Naive thymus-derived CD8-positive, alpha-beta T cell (primary cell): ENCODE data around the gene PHC3. TPM values are rescaled to one million over a fixed set of nuclear protein-coding genes. Genes with fewer than 3 reads are reported as not detected.
A peak's percentile ranks its signal among the peaks of the same experiment; 100 is the strongest.
"Not testable (repeated sequence)": the region's sequence is repeated elsewhere in the genome, so short reads cannot be mapped to it uniquely, and the experiment has no call there.

Experiments
- ATAC-seq, 2 donors: fragments of 150-1000 bp; cut with Tn5 transposase in 1 of 2; sonication (Bioruptor Pico), chemical (Tn5 transposase) in 1 of 2; 1 replicate in 1 of 2; 2 replicates in 1 of 2; pipeline ENCODE4 v1.10.0; 2021; ENCODE audit warnings: mild to moderate bottlenecking in 2 of 2, moderate library complexity in 2 of 2
- POLR2A ChIA-PET: fragments of 350-600 bp; sonication (Branson Sonifier 250); formaldehyde crosslinking; loops from one replicate; lab custom pipeline; 2021; ENCODE audit warnings: antibody characterized with exemption; lab: Charles Lee
- DNase-seq, 10 donors: peaks; one replicate each; pipeline versions ENCODE4 v3.0.0 to v3.0.0-alpha.2; 2020 to 2022
- H3K27ac Mint-ChIP-seq, 10 donors: one replicate each; pipeline ENCODE4 v1.8.0; 2020 to 2022; ENCODE audit warnings: mild to moderate bottlenecking in 10 of 10, mixed read lengths in 10 of 10, moderate library complexity in 4 of 10, inconsistent platforms in 1 of 10
- H3K27me3 Mint-ChIP-seq, 5 donors: one replicate each; pipeline ENCODE4 v1.8.0; 2021 to 2022; ENCODE audit warnings: mixed read lengths in 5 of 5
- H3K36me3 Mint-ChIP-seq, 3 donors: one replicate each; pipeline ENCODE4 v1.8.0; 2020 to 2022; ENCODE audit warnings: mixed read lengths in 3 of 3, mild to moderate bottlenecking in 2 of 3, inconsistent platforms in 1 of 3
- H3K4me1 Mint-ChIP-seq, 4 donors: one replicate each; pipeline ENCODE4 v1.8.0; 2021 to 2022; ENCODE audit warnings: mixed read lengths in 4 of 4
- H3K4me3 Mint-ChIP-seq, 10 donors: one replicate each; pipeline ENCODE4 v1.8.0; 2020 to 2022; ENCODE audit warnings: mild to moderate bottlenecking in 10 of 10, mixed read lengths in 10 of 10, moderate library complexity in 6 of 10, inconsistent platforms in 1 of 10
- H3K9me3 Mint-ChIP-seq, 9 donors: one replicate each; pipeline ENCODE4 v1.8.0; 2020 to 2022; ENCODE audit warnings: mixed read lengths in 9 of 9, mild to moderate bottlenecking in 3 of 9, inconsistent platforms in 1 of 9, moderate library complexity in 1 of 9
- polyA plus RNA-seq, 3 donors: library from polyadenylated mRNA; unstranded; fragments of 300-500 nt; fragmentation: Illumina TruSeq; gene quantifications; one replicate each; pipeline ENCODE4 v1.2.3, GENCODE V29; 2021
- total RNA-seq, 8 experiments: library from RNA in 2 of 8; stranded (reverse) in 2 of 8; gene quantifications; one replicate each; pipeline ENCODE4 v1.2.3 and lab custom pipeline; 2021 to 2026

The PHC3 gene
- total and polyA plus RNA-seq, 5 experiments from 2014 or later, result 34.5 to 187 (median 54.8) TPM

GRCh38 chr3:170114165-170114564, 67.4 kb downstream of the PHC3 start:
- Mint-ChIP-seq H3K27ac (peak overlapping the region in 1 of 10 donors; percentile 27), H3K4me1 (peaks cover 12 to 22% (median 20%) of the 10 kb centered on the region in 4 donors), H3K36me3 (peaks cover 10 to 81% (median 26%) of the 10 kb centered on the region in 3 donors)
- not testable (repeated sequence) for H3K4me3 Mint-ChIP-seq, DNase-seq, H3K27me3 Mint-ChIP-seq, H3K9me3 Mint-ChIP-seq, ATAC-seq
- POLR2A ChIA-PET, result interaction anchor here (0.6 kb wide), 1 partner anchor 66 kb away, joined by 3 read pairs; no protein-coding TSS in a partner anchor

GRCh38 chr3:170111147-170111771, 70.3 kb downstream of the PHC3 start:
- ATAC-seq (no peak), DNase-seq (no peak)
- H3K27me3 Mint-ChIP-seq, result no peaks in the 10 kb centered on the region
- POLR2A ChIA-PET, result no interaction called here
- H3K4me1 Mint-ChIP-seq, result peaks cover 15 to 32% (median 23%) of the 10 kb centered on the region in 4 donors
- H3K36me3 Mint-ChIP-seq, result peaks cover 10 to 79% (median 30%) of the 10 kb centered on the region in 3 donors
- H3K4me3 Mint-ChIP-seq, result peak overlapping the region in 2 of 10 donors; percentile 8 to 30
- H3K9me3 Mint-ChIP-seq, result no peaks in the 10 kb centered on the region
- peak overlapping the region in 9 of 10 donors; percentile 21 to 87 (median 77) for H3K27ac Mint-ChIP-seq

DNA sequence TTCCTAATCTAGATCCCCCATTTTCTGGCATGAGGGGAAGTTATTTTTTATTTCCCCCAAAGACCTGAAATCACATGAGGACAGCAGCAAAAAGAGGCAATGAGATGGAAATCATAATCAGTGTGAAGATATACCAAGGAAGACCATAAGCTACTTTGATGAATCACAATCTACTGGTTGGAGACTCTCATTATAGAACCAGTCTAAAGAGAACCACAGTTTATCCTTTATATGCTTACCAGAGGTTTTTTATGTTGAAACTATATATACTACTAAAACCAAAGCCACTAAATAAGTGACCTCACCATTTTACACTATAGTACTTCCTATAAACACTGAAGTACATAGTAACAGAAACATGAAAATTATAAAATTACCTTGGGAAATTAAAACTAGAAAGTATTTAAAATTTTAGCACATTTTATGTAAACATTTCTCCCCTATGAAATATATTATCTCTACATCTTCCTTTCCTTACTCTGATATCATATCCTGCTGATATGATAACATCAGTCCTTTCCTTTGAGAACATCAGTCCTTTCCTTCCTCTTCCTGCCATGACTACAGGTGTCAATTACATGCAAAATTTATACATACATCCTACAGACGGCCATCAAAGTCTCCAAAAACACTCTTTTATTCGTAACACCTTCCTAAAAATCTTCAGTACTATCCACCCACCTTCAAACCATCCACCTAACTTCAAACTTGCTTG, 71.8 kb downstream of the PHC3 start:
- Mint-ChIP-seq H3K4me3 (peak overlapping the region in 1 of 10 donors; percentile 4), H3K9me3 (no peaks in the 10 kb centered on the region), H3K27me3 (no peaks in the 10 kb centered on the region), H3K4me1 (peaks cover 15 to 28% (median 23%) of the 10 kb centered on the region in 4 donors), H3K27ac (peak overlapping the region in 9 of 10 donors; percentile 2 to 82 (median 44)), H3K36me3 (peaks cover 10 to 80% (median 28%) of the 10 kb centered on the region in 3 donors)
- POLR2A ChIA-PET, result no interaction called here
- peak in 1 of 2 donors; percentile 49 for ATAC-seq
- DNase-seq, result no peak

GRCh38 chr3:170108955-170109354, 72.6 kb downstream of the PHC3 start:
- POLR2A ChIA-PET, result no interaction called here
- H3K9me3 Mint-ChIP-seq, result no peaks in the 10 kb centered on the region
- no peak for ATAC-seq
- H3K27ac Mint-ChIP-seq, result peak overlapping the region in 6 of 10 donors; percentile 6 to 81 (median 40)
- no peaks in the 10 kb centered on the region for H3K27me3 Mint-ChIP-seq
- no peak for DNase-seq
- peaks cover 10 to 80% (median 29%) of the 10 kb centered on the region in 3 donors for H3K36me3 Mint-ChIP-seq
- no peak overlapping the region for H3K4me3 Mint-ChIP-seq
- peaks cover 15 to 28% (median 23%) of the 10 kb centered on the region in 4 donors for H3K4me1 Mint-ChIP-seq

DNA sequence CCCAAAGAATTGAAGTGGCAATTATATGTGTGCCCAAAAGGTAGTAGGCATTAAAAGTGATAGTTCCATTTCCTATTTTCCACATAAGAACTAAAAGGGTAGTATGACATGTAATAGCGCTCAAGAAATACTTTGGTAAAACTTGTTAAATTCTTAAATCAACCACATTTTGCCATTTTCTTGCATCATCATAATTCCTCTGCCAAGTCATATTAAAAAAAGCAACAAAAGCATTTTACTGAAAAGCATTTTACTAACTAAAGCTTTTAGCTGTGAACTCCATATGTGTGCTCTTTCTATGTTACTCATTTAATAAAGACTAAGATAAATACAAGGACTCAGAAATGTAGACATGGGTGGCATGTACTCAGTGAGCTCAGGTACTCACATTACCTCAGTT, 73.6 kb downstream of the PHC3 start:
- ATAC-seq, result no peak
- peaks cover 10 to 73% (median 22%) of the 10 kb centered on the region in 3 donors for H3K36me3 Mint-ChIP-seq
- peak overlapping the region in 3 of 10 donors; percentile 6 to 81 (median 64) for H3K27ac Mint-ChIP-seq
- no peaks in the 10 kb centered on the region for H3K27me3 Mint-ChIP-seq
- H3K9me3 Mint-ChIP-seq, result no peaks in the 10 kb centered on the region
- POLR2A ChIA-PET, result no interaction called here
- peaks cover 15 to 28% (median 23%) of the 10 kb centered on the region in 4 donors for H3K4me1 Mint-ChIP-seq
- no peak overlapping the region for H3K4me3 Mint-ChIP-seq
- DNase-seq, result no peak

- Mint-ChIP-seq H3K36me3 (peaks cover 0 to 81% (median 17%) of the 10 kb centered on the region in 3 donors), H3K27me3 (no peaks in the 10 kb centered on the region), H3K4me3 (no peak overlapping the region), H3K9me3 (no peaks in the 10 kb centered on the region), H3K4me1 (peaks cover 0 to 10% (median 1%) of the 10 kb centered on the region in 4 donors), H3K27ac (peak overlapping the region in 2 of 10 donors; percentile 2 to 67)
- ATAC-seq (no peak), DNase-seq (no peak)
- POLR2A ChIA-PET, result no interaction called here
Measured at GRCh38 chr3:170102431-170102830, 79.1 kb downstream of the PHC3 start.

DNA sequence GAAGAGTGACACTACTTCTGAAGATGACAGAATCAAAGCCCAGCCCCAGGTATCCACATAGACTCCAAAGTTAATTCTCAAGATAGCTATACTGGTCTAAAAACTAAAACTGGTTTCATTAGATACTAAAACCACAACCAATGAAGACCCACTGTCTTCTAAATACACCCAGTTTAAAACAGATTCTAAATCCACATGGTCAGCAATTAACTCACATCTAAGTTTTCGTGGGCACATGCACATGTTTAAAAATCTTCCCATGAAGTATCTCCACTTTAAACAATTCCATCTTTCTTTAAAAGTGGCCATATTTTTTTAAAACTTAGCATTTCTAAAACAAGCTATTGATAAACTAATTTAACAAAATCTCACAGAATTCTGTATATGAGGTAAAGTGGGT, 80.6 kb downstream of the PHC3 start:
- Mint-ChIP-seq H3K4me1 (peaks cover 0 to 10% (median 1%) of the 10 kb centered on the region in 4 donors), H3K27me3 (no peaks in the 10 kb centered on the region), H3K4me3 (no peak overlapping the region), H3K9me3 (no peaks in the 10 kb centered on the region), H3K36me3 (peaks cover 5 to 86% (median 20%) of the 10 kb centered on the region in 3 donors), H3K27ac (peak overlapping the region in 8 of 10 donors; percentile 5 to 61 (median 16))
- POLR2A ChIA-PET, result no interaction called here
- DNase-seq, result no peak
- ATAC-seq, result no peak

DNA sequence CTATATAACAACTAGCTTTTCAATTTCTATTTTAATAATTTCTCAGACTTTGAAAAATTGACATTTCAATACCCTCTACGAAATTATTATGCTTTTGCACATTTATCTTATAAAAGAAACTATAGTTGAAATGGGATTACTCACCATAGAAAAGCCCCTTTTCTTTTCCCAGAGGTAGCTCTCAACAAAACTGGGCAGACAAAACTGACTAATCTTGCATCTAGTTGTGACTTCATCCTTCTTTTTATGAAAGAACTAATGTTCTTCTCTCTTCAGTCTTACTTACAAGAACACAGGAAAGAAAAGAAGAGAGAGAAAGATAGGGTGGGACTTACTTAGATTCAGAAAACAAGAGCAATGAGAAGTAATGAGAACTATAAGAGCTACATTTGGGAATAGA, 82.8 kb downstream of the PHC3 start:
- Mint-ChIP-seq H3K27ac (peak overlapping the region in 7 of 10 donors; percentile 5 to 74 (median 37)), H3K4me1 (peaks cover 0 to 13% (median 6%) of the 10 kb centered on the region in 4 donors), H3K4me3 (no peak overlapping the region), H3K36me3 (peaks cover 20 to 91% (median 26%) of the 10 kb centered on the region in 3 donors), H3K27me3 (no peaks in the 10 kb centered on the region), H3K9me3 (no peaks in the 10 kb centered on the region)
- POLR2A ChIA-PET, result no interaction called here
- no peak for ATAC-seq
- no peak for DNase-seq

DNA sequence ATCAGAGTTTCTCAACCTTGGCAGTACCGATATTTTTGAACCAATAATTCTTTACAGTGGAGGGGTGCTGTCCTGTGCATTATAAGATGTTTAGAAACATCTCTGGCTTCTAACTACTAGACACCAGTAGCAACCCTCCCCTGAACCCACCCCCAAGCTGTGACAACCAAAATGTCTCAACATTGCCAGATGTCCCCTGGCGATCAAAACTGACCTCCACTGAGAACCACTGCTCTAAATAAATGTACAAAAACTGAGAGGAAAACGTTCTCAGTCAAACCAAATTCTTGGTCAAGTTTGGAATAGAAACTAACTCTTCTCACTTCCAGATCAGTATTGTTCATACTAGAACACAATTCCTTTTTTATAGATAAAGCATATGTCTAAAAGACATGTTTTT, 85.2 kb downstream of the PHC3 start:
- H3K4me3 Mint-ChIP-seq, result no peak overlapping the region
- H3K4me1 Mint-ChIP-seq, result peaks cover 0 to 15% (median 7%) of the 10 kb centered on the region in 4 donors
- no peaks in the 10 kb centered on the region for H3K27me3 Mint-ChIP-seq
- no peak for DNase-seq
- ATAC-seq, result no peak
- H3K9me3 Mint-ChIP-seq, result no peaks in the 10 kb centered on the region
- POLR2A ChIA-PET, result interaction anchor here (0.9 kb wide), 1 partner anchor 85 kb away, joined by 3 read pairs; the partner anchor contains the start of gene PHC3
- H3K36me3 Mint-ChIP-seq, result peaks cover 19 to 93% (median 20%) of the 10 kb centered on the region in 3 donors
- peak overlapping the region in 1 of 10 donors; percentile 30 for H3K27ac Mint-ChIP-seq

GRCh38 chr3:170095771-170096170, 85.8 kb downstream of the PHC3 start:
- Mint-ChIP-seq H3K36me3 (peaks cover 20 to 93% (median 22%) of the 10 kb centered on the region in 3 donors), H3K4me1 (peaks cover 0 to 13% (median 7%) of the 10 kb centered on the region in 4 donors), H3K4me3 (no peak overlapping the region), H3K27me3 (no peaks in the 10 kb centered on the region), H3K9me3 (no peaks in the 10 kb centered on the region), H3K27ac (peak overlapping the region in 3 of 10 donors; percentile 35 to 53 (median 38))
- no peak for ATAC-seq
- POLR2A ChIA-PET, result interaction anchor here (0.6 to 0.9 kb wide), 2 partner anchors 40 to 85 kb away, joined by 3 read pairs; partner anchors contain the start of gene PHC3
- no peak for DNase-seq

DNA sequence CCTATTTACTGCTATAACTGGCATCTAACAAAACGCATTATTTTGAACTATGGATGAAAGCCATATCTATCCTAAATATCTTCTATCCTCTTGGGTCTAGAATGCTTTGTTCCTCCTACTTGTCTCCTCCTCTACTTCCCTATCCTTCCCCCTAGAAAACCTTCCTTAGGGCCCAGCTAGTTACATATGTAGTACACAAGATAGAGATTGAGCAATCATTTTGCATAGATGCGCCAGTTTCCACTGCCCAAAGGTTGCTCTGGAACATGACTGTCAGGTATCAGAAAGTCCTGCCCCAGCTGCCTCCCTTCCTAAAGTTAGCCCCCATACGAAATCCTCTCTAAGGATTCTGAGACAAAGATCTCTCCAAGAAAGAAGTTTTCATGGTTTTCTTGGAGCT, 88.6 kb downstream of the PHC3 start:
- POLR2A ChIA-PET, result no interaction called here
- no peak for ATAC-seq
- Mint-ChIP-seq H3K4me3 (no peak overlapping the region), H3K27ac (peak overlapping the region in 8 of 10 donors; percentile 1 to 89 (median 33)), H3K9me3 (no peaks in the 10 kb centered on the region), H3K36me3 (peaks cover 20 to 85% (median 21%) of the 10 kb centered on the region in 3 donors), H3K27me3 (no peaks in the 10 kb centered on the region), H3K4me1 (peaks cover 0 to 11% (median 5%) of the 10 kb centered on the region in 4 donors)
- DNase-seq, result no peak

DNA sequence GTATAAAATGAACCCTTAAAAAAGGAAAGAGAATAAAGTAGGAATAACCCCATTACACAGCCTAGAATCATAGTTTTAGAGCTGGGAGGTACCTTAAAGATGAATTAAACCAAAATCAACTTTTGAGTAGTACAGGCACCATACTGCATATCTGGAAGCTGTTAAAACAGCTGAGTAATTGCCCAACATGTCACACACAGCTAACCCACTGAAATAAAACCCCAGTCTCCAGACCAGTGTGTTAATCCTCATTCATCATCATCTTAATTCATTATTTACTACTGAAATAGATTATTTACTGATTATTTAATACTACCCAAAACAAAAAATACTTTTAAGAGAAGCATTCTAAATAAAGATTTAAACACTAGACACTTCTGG, 90.9 kb downstream of the PHC3 start:
- ATAC-seq (no peak), DNase-seq (no peak)
- H3K27me3 Mint-ChIP-seq, result no peaks in the 10 kb centered on the region
- H3K36me3 Mint-ChIP-seq, result peaks cover 15 to 82% (median 16%) of the 10 kb centered on the region in 3 donors
- POLR2A ChIA-PET, result no interaction called here
- no peaks in the 10 kb centered on the region for H3K9me3 Mint-ChIP-seq
- H3K27ac Mint-ChIP-seq, result peak overlapping the region in 3 of 10 donors; percentile 11 to 55 (median 22)
- H3K4me3 Mint-ChIP-seq, result no peak overlapping the region
- H3K4me1 Mint-ChIP-seq, result peaks cover 0 to 11% (median 4%) of the 10 kb centered on the region in 4 donors
